ENCODE results near the gene GPR87.

GPR87 gene

DNA sequence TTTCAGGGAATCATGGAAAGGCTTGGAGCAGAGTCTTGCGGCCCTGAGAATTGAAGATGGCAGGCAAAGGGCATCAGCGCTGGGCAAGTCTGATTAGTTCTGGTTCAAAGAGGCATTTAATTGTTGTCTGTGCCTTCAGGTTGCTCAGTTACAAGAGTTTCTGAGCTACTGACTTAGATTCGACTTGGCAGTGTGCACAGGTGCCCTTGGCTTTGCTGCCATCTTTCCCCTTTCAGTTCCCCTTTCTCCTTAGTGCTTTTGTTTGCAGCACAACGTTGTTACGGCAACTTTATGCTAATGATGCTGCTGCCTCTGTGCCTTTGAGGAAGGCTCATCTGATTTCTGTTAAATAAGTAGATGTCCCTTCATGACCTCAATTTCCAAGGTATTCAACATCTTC lies 50.8 kb downstream of the GPR87 start:
- DNase-seq (ENCODE audit: low read depth) = peak; percentile 56
- TF ChIP-seq, protein P1, sequence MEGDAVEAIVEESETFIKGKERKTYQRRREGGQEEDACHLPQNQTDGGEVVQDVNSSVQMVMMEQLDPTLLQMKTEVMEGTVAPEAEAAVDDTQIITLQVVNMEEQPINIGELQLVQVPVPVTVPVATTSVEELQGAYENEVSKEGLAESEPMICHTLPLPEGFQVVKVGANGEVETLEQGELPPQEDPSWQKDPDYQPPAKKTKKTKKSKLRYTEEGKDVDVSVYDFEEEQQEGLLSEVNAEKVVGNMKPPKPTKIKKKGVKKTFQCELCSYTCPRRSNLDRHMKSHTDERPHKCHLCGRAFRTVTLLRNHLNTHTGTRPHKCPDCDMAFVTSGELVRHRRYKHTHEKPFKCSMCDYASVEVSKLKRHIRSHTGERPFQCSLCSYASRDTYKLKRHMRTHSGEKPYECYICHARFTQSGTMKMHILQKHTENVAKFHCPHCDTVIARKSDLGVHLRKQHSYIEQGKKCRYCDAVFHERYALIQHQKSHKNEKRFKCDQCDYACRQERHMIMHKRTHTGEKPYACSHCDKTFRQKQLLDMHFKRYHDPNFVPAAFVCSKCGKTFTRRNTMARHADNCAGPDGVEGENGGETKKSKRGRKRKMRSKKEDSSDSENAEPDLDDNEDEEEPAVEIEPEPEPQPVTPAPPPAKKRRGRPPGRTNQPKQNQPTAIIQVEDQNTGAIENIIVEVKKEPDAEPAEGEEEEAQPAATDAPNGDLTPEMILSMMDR (IDR thresholded peaks at IDR 0.05; ENCODE audit: low read depth, low read length) = no peak
- TF ChIP-seq, protein P2, sequence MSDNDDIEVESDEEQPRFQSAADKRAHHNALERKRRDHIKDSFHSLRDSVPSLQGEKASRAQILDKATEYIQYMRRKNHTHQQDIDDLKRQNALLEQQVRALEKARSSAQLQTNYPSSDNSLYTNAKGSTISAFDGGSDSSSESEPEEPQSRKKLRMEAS (IDR thresholded peaks at IDR 0.05; ENCODE audit: low read depth, low read length) = no peak
- TF ChIP-seq POLR2A (IDR thresholded peaks at IDR 0.05; ENCODE audit: extremely low read depth, insufficient read length) (no peak), MYC (IDR thresholded peaks at IDR 0.05; ENCODE audit: low read depth, low read length) (no peak)
- no peak overlapping the region for H3K4me3 ChIP-seq (ENCODE audit: low read depth, low read length)

DNA sequence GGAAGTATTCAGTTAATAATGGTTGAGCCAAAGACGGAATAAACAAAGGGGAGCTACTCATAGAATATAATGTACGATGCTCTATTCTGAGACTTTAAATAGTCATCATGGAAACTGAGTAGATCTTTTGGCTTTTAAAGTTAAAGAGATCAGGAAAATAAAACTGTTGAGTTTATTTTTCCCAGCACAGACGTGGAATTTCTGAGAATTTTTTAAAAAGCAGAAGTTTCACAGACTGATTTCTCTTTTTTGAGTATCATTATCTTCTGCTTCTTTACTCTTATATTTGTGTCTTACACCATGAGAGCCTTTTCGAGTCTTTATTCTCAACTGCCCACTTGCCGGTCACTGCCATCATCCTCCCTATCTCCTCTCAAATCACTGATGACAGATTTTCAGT lies 51.5 kb downstream of the GPR87 start:
- TF ChIP-seq, protein P2 (IDR thresholded peaks at IDR 0.05; ENCODE audit: low read depth, low read length) = no peak
- TF ChIP-seq, protein P1 (IDR thresholded peaks at IDR 0.05; ENCODE audit: low read depth, low read length) = no peak
- TF ChIP-seq POLR2A (IDR thresholded peaks at IDR 0.05; ENCODE audit: extremely low read depth, insufficient read length) (no peak), MYC (IDR thresholded peaks at IDR 0.05; ENCODE audit: low read depth, low read length) (no peak)
- H3K4me3 ChIP-seq (ENCODE audit: low read depth, low read length) = no peak overlapping the region
- no peak for DNase-seq (ENCODE audit: low read depth)

DNA sequence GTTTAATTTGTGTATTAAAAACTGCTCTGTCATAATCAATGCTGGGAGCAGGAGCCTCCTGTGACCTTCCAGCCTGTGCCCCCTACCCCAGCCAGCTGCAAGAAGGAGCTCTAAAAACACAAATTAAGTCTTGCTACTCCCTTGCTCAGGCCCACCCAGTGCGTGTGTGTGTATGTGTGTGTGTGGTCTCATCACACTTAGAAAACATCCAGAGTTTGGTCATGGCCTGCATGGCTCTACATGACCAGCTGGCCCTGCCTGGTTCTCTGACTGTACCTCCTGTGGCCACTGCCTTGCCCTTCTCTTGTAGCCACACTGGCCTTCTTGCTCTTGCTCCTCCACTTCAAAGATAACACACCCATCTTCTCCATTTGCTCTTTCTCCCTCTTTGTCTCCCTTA lies 52.0 kb downstream of the GPR87 start:
- no peak overlapping the region for H3K4me3 ChIP-seq (ENCODE audit: low read depth, low read length)
- TF ChIP-seq MYC (IDR thresholded peaks at IDR 0.05; ENCODE audit: low read depth, low read length) = no peak
- TF ChIP-seq, protein P1 (IDR thresholded peaks at IDR 0.05; ENCODE audit: low read depth, low read length) = no peak
- TF ChIP-seq, protein P2 (IDR thresholded peaks at IDR 0.05; ENCODE audit: low read depth, low read length) = no peak
- no peak for TF ChIP-seq POLR2A (IDR thresholded peaks at IDR 0.05; ENCODE audit: extremely low read depth, insufficient read length)
- DNase-seq (ENCODE audit: low read depth) = no peak

DNA sequence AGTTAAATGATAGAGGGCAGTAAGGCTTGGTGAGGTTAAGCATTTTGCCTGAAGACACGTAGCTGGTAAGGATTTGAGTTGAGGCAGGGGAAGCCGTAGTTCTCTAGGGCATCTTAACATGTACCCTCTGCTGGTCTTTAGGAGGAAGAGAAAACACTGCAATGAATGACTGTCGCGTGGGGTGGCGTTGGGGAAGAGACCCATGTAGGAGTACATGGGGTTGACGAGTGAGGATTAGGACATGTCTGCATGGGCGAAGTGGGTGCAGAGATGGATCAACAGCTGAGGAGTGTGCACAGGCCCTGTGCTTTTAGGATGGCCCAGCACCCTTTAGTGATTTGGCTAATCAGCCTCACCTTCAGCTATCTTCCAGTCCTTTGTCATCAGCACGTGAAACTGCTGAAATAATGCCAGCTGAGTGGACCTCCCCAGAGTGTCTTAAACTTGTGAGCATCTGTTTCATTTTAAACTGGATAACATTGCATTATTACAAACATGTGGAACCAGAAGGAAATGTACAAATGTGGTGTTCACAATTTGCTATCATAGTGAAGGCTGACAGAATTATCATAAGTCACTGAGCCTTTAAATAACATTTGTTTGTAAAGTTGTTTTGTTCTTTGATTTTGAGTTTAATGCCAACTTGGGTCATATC lies 53.6 kb downstream of the GPR87 start:
- TF ChIP-seq, protein P2 (IDR thresholded peaks at IDR 0.05; ENCODE audit: low read depth, low read length) = no peak
- TF ChIP-seq POLR2A (IDR thresholded peaks at IDR 0.05; ENCODE audit: extremely low read depth, insufficient read length) = no peak
- TF ChIP-seq, protein P1 (IDR thresholded peaks at IDR 0.05; ENCODE audit: low read depth, low read length) = no peak
- no peak for TF ChIP-seq MYC (IDR thresholded peaks at IDR 0.05; ENCODE audit: low read depth, low read length)
- DNase-seq (ENCODE audit: low read depth) = no peak
- H3K4me3 ChIP-seq (ENCODE audit: low read depth, low read length) = no peak overlapping the region

DNA sequence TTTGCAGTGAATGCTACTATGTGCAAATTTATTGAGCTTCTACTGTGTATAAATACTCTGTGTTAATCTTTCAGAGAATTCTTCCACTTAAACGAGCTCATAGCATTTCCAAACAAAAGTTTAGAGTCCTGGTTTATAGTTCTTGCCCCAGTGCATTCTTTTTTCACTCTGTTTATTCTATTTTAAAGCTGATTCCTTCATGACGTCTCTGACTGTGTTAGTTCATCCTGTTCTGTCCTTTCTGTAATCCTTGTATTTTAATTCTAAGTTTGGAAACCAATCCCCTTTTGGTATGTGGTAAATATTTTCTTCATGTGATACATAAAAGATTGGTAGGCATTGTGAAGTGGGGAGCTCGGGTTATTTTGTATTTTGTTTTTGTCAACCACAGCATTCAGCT lies 57.0 kb downstream of the GPR87 start:
- TF ChIP-seq, protein P1 (IDR thresholded peaks at IDR 0.05; ENCODE audit: low read depth, low read length) = no peak
- no peak for TF ChIP-seq POLR2A (IDR thresholded peaks at IDR 0.05; ENCODE audit: extremely low read depth, insufficient read length)
- TF ChIP-seq, protein P2 (IDR thresholded peaks at IDR 0.05; ENCODE audit: low read depth, low read length) = no peak
- no peak for TF ChIP-seq MYC (IDR thresholded peaks at IDR 0.05; ENCODE audit: low read depth, low read length)
- DNase-seq (ENCODE audit: low read depth) = no peak
- H3K4me3 ChIP-seq (ENCODE audit: low read depth, low read length) = no peak overlapping the region

Measured in NB4 (cell line).